OCI-LY1 (cell line): Measurements from ENCODE around the gene TERT.

Experiments used
- H2AFZ ChIP-seq: fragments of 200-600 bp; sonication (generic), shearing (Covaris generic); 2 replicates; pipeline ENCODE4 v1.6.0; 2014; ENCODE audit warnings: antibody characterized with exemption, mild to moderate bottlenecking, low read length
- H3F3A ChIP-seq: fragments of 200-600 bp; sonication (generic), shearing (Covaris generic); 2 replicates; pipeline ENCODE4 v1.6.0; 2014; ENCODE audit warnings: mild to moderate bottlenecking, antibody characterized with exemption, low read length, moderate library complexity; ENCODE audit not compliant: insufficient read depth
- H3K27ac ChIP-seq: fragments of 200-600 bp; sonication (generic); 2 replicates; pipeline ENCODE4 v1.5.1; 2014; ENCODE audit warnings: low read length, mixed run types, mild to moderate bottlenecking, low read depth; ENCODE audit not compliant: poor library complexity, severe bottlenecking
- H3K27me3 ChIP-seq: fragments of 200-600 bp; sonication (generic); 2 replicates; pipeline ENCODE4 v1.6.0; 2014; ENCODE audit warnings: antibody characterized with exemption, mild to moderate bottlenecking, low read length, moderate library complexity; ENCODE audit not compliant: insufficient read depth
- H3K36me3 ChIP-seq: fragments of 200-600 bp; sonication (generic); 2 replicates; pipeline ENCODE4 v1.6.1; 2014; ENCODE audit warnings: mild to moderate bottlenecking, antibody characterized with exemption, low read length, moderate library complexity, mixed read lengths; ENCODE audit not compliant: insufficient read depth
- H3K4me1 ChIP-seq: fragments of 200-600 bp; sonication (generic); 2 replicates; pipeline ENCODE4 v1.5.1; 2014; ENCODE audit warnings: mild to moderate bottlenecking, low read length, moderate library complexity; ENCODE audit not compliant: insufficient read depth, severe bottlenecking
- H3K4me2 ChIP-seq: fragments of 200-600 bp; sonication (generic), shearing (Covaris generic); 2 replicates; pipeline ENCODE4 v1.6.1; 2014; ENCODE audit warnings: low read length
- H3K4me3 ChIP-seq: fragments of 200-600 bp; sonication (generic); 2 replicates; pipeline ENCODE4 v1.5.1; 2014; ENCODE audit warnings: low read length, low read depth, mild to moderate bottlenecking, mixed read lengths; ENCODE audit not compliant: poor library complexity, severe bottlenecking
- H3K79me2 ChIP-seq: fragments of 200-600 bp; shearing (Covaris generic); 2 replicates; pipeline ENCODE4 v1.6.1; 2016; ENCODE audit warnings: mixed run types, low read length, mixed read lengths; ENCODE audit not compliant: insufficient read depth
- H3K9ac ChIP-seq: fragments of 200-600 bp; sonication (generic), shearing (Covaris generic); 2 replicates; pipeline ENCODE4 v1.6.1; 2014; ENCODE audit warnings: mild to moderate bottlenecking, low read length, mixed read lengths
- H3K9me2 ChIP-seq: fragments of 200-600 bp; sonication (generic), shearing (Covaris generic); 2 replicates; pipeline ENCODE4 v1.6.1; 2014; ENCODE audit warnings: low read depth, mild to moderate bottlenecking, low read length, mixed read lengths
- H3K9me3 ChIP-seq: fragments of 200-600 bp; shearing (Covaris generic); 2 replicates; pipeline ENCODE4 v1.6.1; 2014; ENCODE audit warnings: low read length, mixed read lengths
- H4K20me1 ChIP-seq: fragments of 200-600 bp; sonication (generic), shearing (Covaris generic); 2 replicates; pipeline ENCODE4 v1.6.0; 2016; ENCODE audit warnings: mild to moderate bottlenecking, low read length; ENCODE audit not compliant: insufficient read depth
- EZH2 ChIP-seq: fragments of 200-600 bp; sonication (generic), shearing (Covaris generic); IDR thresholded peaks from 2 replicates; pipeline ENCODE4 v1.8.0; 2017; ENCODE audit warnings: borderline replicate concordance, mixed run types, mild to moderate bottlenecking, antibody characterized with exemption, low read length, moderate library complexity, mixed read lengths
- TF ChIP-seq, protein P1 (sequence below): fragments of 200-600 bp; sonication (generic), shearing (Covaris generic); IDR thresholded peaks from 2 replicates; pipeline ENCODE4 v1.5.1; 2017; ENCODE audit warnings: mild to moderate bottlenecking, antibody characterized with exemption, low read length, moderate library complexity, mixed read lengths

TERT gene

DNA sequence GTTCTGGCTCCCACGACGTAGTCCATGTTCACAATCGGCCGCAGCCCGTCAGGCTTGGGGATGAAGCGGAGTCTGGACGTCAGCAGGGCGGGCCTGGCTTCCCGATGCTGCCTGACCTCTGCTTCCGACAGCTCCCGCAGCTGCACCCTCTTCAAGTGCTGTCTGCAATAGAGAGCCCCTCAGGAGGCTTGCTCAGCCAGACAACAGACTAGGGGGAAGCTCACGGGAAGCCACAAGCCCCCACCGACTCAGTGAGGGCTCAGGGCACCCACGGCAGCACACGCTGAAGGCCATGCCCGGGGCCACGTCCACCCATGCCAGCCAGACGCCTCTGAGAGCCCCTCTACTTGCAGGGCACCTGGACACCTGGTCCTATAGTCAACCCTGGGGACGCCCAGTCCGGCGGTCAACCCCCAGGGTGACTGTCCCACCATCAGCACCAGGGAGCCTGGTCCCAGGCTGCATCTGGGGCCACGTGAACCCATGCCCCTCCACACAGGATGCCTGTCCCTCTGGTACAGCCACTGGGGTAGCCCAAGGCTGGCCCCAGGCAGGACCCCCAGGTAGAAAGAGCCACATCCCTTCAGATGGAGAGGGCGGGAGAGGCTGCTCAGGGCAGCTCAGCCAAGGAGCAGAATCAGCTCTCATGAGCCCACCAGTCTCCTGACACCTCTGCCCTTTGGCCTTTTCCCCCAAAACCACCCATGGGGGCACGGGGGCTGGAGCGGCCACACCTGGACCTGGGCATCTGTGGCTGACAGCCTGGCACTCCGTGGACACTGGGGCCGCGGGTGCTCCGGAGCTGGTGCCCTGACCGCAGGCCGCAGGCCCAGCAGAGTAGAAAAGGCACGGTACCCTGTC, 14.5 kb downstream of the TERT start:
- Histone ChIP-seq H3K9me2 (no peaks in the 10 kb centered on the region), H3K4me2 (no peak overlapping the region), H3K9me3 (no peaks in the 10 kb centered on the region), H3K79me2 (no peaks in the 10 kb centered on the region), H3K36me3 (peaks cover 52% of the 10 kb centered on the region), H3K27ac (no peak overlapping the region), H2AFZ (no peak overlapping the region), H3K9ac (no peak overlapping the region), H3F3A (no peaks in the 10 kb centered on the region), H3K27me3 (no peaks in the 10 kb centered on the region), H3K4me1 (no peaks in the 10 kb centered on the region), H3K4me3 (no peak overlapping the region), H4K20me1 (no peaks in the 10 kb centered on the region)
- TF ChIP-seq EZH2 = no peak
- TF ChIP-seq, protein P1, sequence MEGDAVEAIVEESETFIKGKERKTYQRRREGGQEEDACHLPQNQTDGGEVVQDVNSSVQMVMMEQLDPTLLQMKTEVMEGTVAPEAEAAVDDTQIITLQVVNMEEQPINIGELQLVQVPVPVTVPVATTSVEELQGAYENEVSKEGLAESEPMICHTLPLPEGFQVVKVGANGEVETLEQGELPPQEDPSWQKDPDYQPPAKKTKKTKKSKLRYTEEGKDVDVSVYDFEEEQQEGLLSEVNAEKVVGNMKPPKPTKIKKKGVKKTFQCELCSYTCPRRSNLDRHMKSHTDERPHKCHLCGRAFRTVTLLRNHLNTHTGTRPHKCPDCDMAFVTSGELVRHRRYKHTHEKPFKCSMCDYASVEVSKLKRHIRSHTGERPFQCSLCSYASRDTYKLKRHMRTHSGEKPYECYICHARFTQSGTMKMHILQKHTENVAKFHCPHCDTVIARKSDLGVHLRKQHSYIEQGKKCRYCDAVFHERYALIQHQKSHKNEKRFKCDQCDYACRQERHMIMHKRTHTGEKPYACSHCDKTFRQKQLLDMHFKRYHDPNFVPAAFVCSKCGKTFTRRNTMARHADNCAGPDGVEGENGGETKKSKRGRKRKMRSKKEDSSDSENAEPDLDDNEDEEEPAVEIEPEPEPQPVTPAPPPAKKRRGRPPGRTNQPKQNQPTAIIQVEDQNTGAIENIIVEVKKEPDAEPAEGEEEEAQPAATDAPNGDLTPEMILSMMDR = no peak

DNA sequence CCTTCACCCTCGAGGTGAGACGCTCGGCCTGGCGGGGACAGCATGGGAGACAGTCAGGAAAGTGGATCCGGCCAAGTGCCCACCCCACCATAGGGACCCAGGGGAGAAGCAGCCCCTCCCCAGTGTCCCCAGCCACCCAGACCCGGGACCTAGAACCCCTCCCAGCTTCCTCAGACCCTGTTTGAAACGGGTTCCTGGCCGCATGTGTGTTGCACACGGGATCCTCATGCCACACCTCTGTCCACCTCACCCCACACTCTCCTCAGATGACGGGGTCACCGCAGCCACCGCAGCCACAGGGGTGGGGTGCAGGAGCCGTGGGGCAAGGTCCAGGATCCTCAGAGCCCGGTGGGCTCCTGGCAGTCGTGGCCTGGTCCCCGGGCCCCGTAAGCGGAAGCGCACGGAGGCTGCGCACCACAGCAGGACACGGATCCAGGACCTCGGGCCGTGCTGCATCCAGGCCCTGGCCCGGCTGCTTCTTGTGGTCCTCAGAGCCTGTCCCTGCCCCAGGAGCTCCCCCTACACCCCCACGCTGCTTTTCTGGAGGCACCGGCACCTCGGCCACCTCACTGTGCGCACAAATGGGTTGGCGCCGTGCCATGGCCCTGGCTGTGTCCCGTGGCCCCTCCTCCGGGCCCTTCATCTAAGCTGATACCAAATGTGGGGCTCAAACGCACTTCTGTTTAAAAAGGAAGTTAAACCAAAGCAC, 15.3 kb downstream of the TERT start:
- Histone ChIP-seq H3K79me2 (no peaks in the 10 kb centered on the region), H3K4me3 (no peak overlapping the region), H3K4me1 (no peaks in the 10 kb centered on the region), H3K36me3 (peaks cover 59% of the 10 kb centered on the region), H4K20me1 (no peaks in the 10 kb centered on the region), H3K27ac (no peak overlapping the region), H3K9me3 (no peaks in the 10 kb centered on the region), H3F3A (no peaks in the 10 kb centered on the region), H2AFZ (no peak overlapping the region), H3K4me2 (no peak overlapping the region), H3K9ac (no peak overlapping the region), H3K27me3 (no peaks in the 10 kb centered on the region), H3K9me2 (no peaks in the 10 kb centered on the region)
- no peak for TF ChIP-seq EZH2
- TF ChIP-seq, protein P1 = no peak

DNA sequence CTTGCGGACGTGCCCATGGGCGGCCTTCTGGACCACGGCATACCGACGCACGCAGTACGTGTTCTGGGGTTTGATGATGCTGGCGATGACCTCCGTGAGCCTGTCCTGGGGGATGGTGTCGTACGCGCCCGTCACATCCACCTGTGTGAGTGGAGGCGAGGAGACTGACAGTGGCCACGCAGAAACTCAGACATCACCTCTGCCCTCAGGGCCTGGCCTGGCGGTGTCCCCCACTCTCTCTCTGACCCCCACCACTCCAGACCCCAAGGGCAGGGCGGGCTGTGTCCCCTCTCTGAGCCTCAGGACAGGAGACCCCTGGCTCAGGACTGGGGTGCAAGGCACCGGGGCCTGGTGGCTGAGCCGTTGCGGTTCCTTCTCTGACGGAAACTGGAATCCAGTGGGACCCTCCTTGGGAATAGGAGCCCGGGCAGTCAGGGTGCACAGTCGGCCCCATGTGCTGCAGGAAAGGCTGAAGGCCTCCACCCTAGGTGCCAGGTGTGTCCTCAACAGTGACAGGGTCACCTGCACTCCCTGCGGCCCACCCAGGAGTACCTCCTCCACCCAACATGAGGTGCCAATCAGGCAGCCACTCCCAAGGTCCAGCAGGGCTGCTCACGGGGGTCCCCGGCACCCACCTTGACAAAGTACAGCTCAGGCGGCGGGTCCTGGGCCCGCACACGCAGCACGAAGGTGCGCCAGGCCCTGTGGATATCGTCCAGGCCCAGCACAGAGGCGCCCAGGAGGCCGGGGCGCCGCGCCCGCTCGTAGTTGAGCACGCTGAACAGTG, 16.0 kb downstream of the TERT start:
- Histone ChIP-seq H3K27me3 (no peaks in the 10 kb centered on the region), H2AFZ (no peak overlapping the region), H3K4me1 (no peaks in the 10 kb centered on the region), H3K27ac (no peak overlapping the region), H3K9ac (no peak overlapping the region), H3K36me3 (peaks cover 67% of the 10 kb centered on the region), H3K9me2 (no peaks in the 10 kb centered on the region), H3K4me3 (no peak overlapping the region), H3K4me2 (no peak overlapping the region), H3F3A (no peaks in the 10 kb centered on the region), H4K20me1 (no peaks in the 10 kb centered on the region), H3K9me3 (no peaks in the 10 kb centered on the region), H3K79me2 (no peaks in the 10 kb centered on the region)
- TF ChIP-seq, protein P1 = no peak
- TF ChIP-seq EZH2 = no peak
